Small intestine (tissue), 7 donors: ENCODE data around the gene KSR2. TPM values are rescaled to one million over a fixed set of nuclear protein-coding genes. Genes with fewer than 3 reads are reported as not detected.

ENCODE experiments used
- DNase-seq, 2 donors: peaks; one replicate each; pipeline versions ENCODE4 v3.0.0 to v3.0.0-alpha.2; 2013
- FAIRE-seq: peaks from 2 replicates; lab custom pipeline; 2012; peaks lifted over from hg19 to GRCh38; lab: Jason Lieb, UNC
- H3K27ac ChIP-seq, 3 donors: one replicate each; pipeline ENCODE4 v1.5.1; 2013; ENCODE audit warnings: low read length in 2 of 3, mild to moderate bottlenecking in 2 of 3, control low read depth in 1 of 3, inconsistent platforms in 1 of 3, low read depth in 1 of 3, moderate library complexity in 1 of 3
- H3K27me3 ChIP-seq, 3 donors: one replicate each; pipeline ENCODE4 v1.6.1; 2013; ENCODE audit warnings: low read length in 3 of 3, inconsistent platforms in 1 of 3; ENCODE audit not compliant: control insufficient read depth in 3 of 3, insufficient read depth in 3 of 3
- H3K36me3 ChIP-seq, 3 donors: one replicate each; pipeline ENCODE4 v1.6.1; 2013; ENCODE audit warnings: low read length in 3 of 3, inconsistent platforms in 1 of 3, low read depth in 1 of 3, mild to moderate bottlenecking in 1 of 3, moderate library complexity in 1 of 3; ENCODE audit not compliant: control insufficient read depth in 3 of 3, insufficient read depth in 2 of 3
- H3K4me1 ChIP-seq, 3 donors: one replicate each; pipeline ENCODE4 v1.6.1; 2013; ENCODE audit warnings: low read length in 2 of 3, inconsistent platforms in 1 of 3, low read depth in 1 of 3, mild to moderate bottlenecking in 1 of 3, moderate library complexity in 1 of 3; ENCODE audit not compliant: control insufficient read depth in 3 of 3, insufficient read depth in 2 of 3
- H3K4me3 ChIP-seq, 3 donors: one replicate each; pipeline ENCODE4 v1.5.1; 2013; ENCODE audit warnings: low read length in 3 of 3, control low read depth in 1 of 3, inconsistent platforms in 1 of 3, low read depth in 1 of 3, mild to moderate bottlenecking in 1 of 3, moderate library complexity in 1 of 3
- H3K9me3 ChIP-seq, 2 donors: one replicate each; pipeline ENCODE4 v1.6.1; 2013; ENCODE audit warnings: low read depth in 1 of 2, low read length in 1 of 2; ENCODE audit not compliant: control insufficient read depth in 2 of 2, insufficient read depth in 1 of 2
- WGBS, 3 donors: extraction: QIAGEN DNeasy Blood & Tissue Kit; methylation state at CpG; one replicate each; pipeline ENCODE4 v1.1.7; 2013; 5-methylcytosine and 5-hydroxymethylcytosine counted together
- polyA plus RNA-seq, 4 donors: library from polyadenylated mRNA; stranded (reverse) in 3 of 4; unstranded in 1 of 4; fragments of 200-250 nt in 3 of 4; fragments of 120-200 nt in 1 of 4; gene quantifications; one replicate each; pipeline versions ENCODE4 v1.2.1 to v1.2.3, GENCODE V29; 2013
- donor health status: healthy with polysubstance abuse.
- donor health status: control.
- donor health status: control.
- donor health status: Bipolar disorder and iron deficiency.
- donor health status: healthy.

KSR2 gene
- polyA plus RNA-seq, 4 donors = 0.16 to 0.33 TPM; not detected in 2

GRCh38 chr12:117702741-117703140 is 266.0 kb downstream of the KSR2 start:
- 55 to 71% (median 70%) methylated on average over 4 of the region's 4 CpGs for WGBS, 3 donors
- Histone ChIP-seq H3K9me3 (no peaks in the 10 kb centered on the region), H3K4me1 (no peaks in the 10 kb centered on the region), H3K4me3 (no peak overlapping the region), H3K27me3 (no peaks in the 10 kb centered on the region), H3K27ac (no peak overlapping the region), H3K36me3 (no peaks in the 10 kb centered on the region)
- FAIRE-seq (no peak), DNase-seq (no peak)

DNA sequence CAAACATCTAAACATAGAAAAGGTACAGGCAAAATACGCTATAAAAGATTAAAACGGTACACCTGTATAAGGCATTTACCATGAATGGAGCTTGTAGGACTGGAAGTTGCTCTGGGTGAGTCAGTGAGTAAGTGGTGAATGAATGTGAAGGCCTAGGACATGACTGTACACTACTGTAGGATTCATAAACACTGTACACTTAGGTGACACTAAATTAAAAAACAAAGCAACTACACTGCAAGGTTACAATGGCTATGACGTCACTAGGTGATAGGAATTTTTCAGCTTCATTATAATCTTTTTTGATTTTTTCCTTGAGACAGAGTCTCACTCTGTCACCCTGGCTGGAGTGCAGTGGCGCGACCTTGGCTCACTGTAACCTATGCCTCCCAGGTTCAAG is 269.2 kb downstream of the KSR2 start:
- Histone ChIP-seq H3K36me3 (no peaks in the 10 kb centered on the region), H3K9me3 (no peaks in the 10 kb centered on the region), H3K4me1 (no peaks in the 10 kb centered on the region), H3K27ac (no peak overlapping the region), H3K4me3 (no peak overlapping the region), H3K27me3 (no peaks in the 10 kb centered on the region)
- DNase-seq (no peak), FAIRE-seq (no peak)
- WGBS, 3 donors = 77 to 94% (median 93%) methylated on average over 5 of the region's 5 CpGs

GRCh38 chr12:117699118-117699517 is 269.7 kb downstream of the KSR2 start:
- no peaks in the 10 kb centered on the region for H3K9me3 ChIP-seq
- 86 to 94% (median 93%) methylated on average over 1 of the region's 1 CpG for WGBS, 3 donors
- no peaks in the 10 kb centered on the region for H3K27me3 ChIP-seq
- H3K4me1 ChIP-seq = no peaks in the 10 kb centered on the region
- no peak overlapping the region for H3K4me3 ChIP-seq
- no peak for DNase-seq
- no peaks in the 10 kb centered on the region for H3K36me3 ChIP-seq
- no peak overlapping the region for H3K27ac ChIP-seq
- FAIRE-seq = no peak

GRCh38 chr12:117695956-117696355 is 272.8 kb downstream of the KSR2 start:
- DNase-seq (peak; percentile 11 to 21), FAIRE-seq (no peak)
- Histone ChIP-seq H3K36me3 (no peaks in the 10 kb centered on the region), H3K4me1 (no peaks in the 10 kb centered on the region), H3K27ac (no peak overlapping the region), H3K9me3 (peaks cover 0 to 6% of the 10 kb centered on the region in 2 donors), H3K27me3 (no peaks in the 10 kb centered on the region), H3K4me3 (no peak overlapping the region)
- WGBS, 3 donors = 18 to 57% (median 37%) methylated on average over 6 of the region's 6 CpGs

DNA sequence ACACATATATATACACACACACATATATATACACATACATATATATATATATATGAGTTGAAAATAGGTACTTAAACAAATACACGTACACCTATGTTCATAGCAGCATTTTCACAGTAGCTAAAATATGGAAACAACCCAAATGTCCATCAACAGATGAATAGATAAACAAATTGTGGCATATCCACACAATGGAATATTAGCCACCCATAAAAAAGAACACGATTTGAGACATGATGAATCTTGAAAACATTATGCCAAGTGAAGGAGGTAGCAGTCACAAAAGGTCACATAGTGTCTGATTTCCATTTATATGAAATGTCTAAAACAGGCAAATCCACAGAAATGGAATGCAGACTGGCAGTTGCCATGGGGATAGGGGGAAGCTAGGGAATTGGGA is 276.3 kb downstream of the KSR2 start:
- no peak for FAIRE-seq
- H3K4me3 ChIP-seq = no peak overlapping the region
- H3K27me3 ChIP-seq = no peaks in the 10 kb centered on the region
- DNase-seq = no peak
- H3K36me3 ChIP-seq = no peaks in the 10 kb centered on the region
- no peaks in the 10 kb centered on the region for H3K4me1 ChIP-seq
- peaks cover 0 to 6% of the 10 kb centered on the region in 2 donors for H3K9me3 ChIP-seq
- 80 to 90% (median 85%) methylated on average over 2 of the region's 2 CpGs for WGBS, 3 donors
- no peak overlapping the region for H3K27ac ChIP-seq

GRCh38 chr12:117689857-117690256 is 278.9 kb downstream of the KSR2 start:
- 53 to 82% (median 68%) methylated on average over 1 of the region's 1 CpG for WGBS, 3 donors
- peaks cover 0 to 6% of the 10 kb centered on the region in 2 donors for H3K9me3 ChIP-seq
- H3K27ac ChIP-seq = no peak overlapping the region
- no peaks in the 10 kb centered on the region for H3K27me3 ChIP-seq
- DNase-seq (no peak), FAIRE-seq (no peak)
- H3K4me3 ChIP-seq = no peak overlapping the region
- H3K36me3 ChIP-seq = no peaks in the 10 kb centered on the region
- peaks cover 0 to 7% (median 4%) of the 10 kb centered on the region in 3 donors for H3K4me1 ChIP-seq

GRCh38 chr12:117688446-117688845 is 280.3 kb downstream of the KSR2 start:
- 82 to 85% (median 85%) methylated on average over 5 of the region's 5 CpGs for WGBS, 3 donors

DNA sequence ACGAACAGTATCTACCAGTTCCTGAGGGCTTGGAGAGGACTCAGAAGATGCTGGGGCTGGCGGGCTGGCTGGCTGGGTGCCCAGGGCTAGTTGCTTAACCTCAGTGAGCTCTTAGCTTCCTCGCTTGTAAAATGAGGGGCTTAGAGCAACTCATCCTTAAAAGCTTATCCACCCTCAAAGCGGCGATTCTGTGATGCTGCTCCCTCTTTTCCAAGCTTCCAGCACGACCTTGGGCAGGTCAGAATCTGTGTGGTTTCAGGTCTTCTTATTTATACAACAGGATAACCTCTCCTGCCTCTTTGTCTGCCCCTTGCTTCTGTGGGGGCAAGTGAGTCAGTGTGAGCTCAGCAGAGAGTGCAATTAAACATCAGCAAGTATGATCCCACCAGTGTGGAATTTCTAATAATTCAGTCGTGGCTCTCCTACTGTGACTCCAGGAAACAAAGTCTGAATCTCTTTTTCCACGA is 281.8 kb downstream of the KSR2 start:
- H3K4me1 ChIP-seq = peaks cover 0 to 7% (median 4%) of the 10 kb centered on the region in 3 donors
- no peaks in the 10 kb centered on the region for H3K9me3 ChIP-seq
- 34 to 54% (median 52%) methylated on average over 8 of the region's 8 CpGs for WGBS, 3 donors
- no peak for FAIRE-seq
- no peak overlapping the region for H3K27ac ChIP-seq
- DNase-seq = no peak
- no peaks in the 10 kb centered on the region for H3K27me3 ChIP-seq
- no peak overlapping the region for H3K4me3 ChIP-seq
- no peaks in the 10 kb centered on the region for H3K36me3 ChIP-seq

More at GRCh38 chr12:117688446-117688845, 280.3 kb downstream of the KSR2 start:
- Histone ChIP-seq H3K4me1 (peaks cover 0 to 7% (median 4%) of the 10 kb centered on the region in 3 donors), H3K9me3 (peaks cover 0 to under 1% of the 10 kb centered on the region in 2 donors), H3K27ac (no peak overlapping the region), H3K27me3 (no peaks in the 10 kb centered on the region), H3K36me3 (no peaks in the 10 kb centered on the region), H3K4me3 (no peak overlapping the region)
- no peak for FAIRE-seq
- DNase-seq = no peak

DNA sequence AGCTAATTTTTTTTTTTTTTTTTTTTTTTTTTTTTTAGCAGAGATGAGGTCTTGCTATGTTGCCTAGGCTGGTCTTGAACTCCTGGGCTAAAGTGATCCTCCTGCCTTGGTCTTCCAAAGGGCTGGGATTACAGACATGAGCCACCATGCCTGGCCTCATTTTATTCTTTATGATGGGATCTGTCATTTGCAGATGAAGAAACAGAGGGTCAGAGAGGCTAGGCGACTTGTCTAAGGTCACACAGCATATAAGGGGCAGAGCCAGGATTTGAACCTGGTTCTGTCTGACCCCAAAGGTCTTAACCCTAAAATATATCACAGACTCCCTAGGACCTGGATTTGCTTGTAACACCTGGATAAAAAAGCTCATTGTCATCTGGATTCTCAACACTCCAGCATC is 282.6 kb downstream of the KSR2 start:
- Histone ChIP-seq H3K36me3 (no peaks in the 10 kb centered on the region), H3K27me3 (no peaks in the 10 kb centered on the region), H3K27ac (no peak overlapping the region), H3K4me3 (no peak overlapping the region), H3K4me1 (peaks cover 0 to 7% (median 4%) of the 10 kb centered on the region in 3 donors), H3K9me3 (no peaks in the 10 kb centered on the region)
- 87 to 95% (median 95%) methylated on average over 1 of the region's 1 CpG for WGBS, 3 donors
- no peak for DNase-seq
- FAIRE-seq = no peak
